HepG2 (cell line): Measurements from ENCODE around the gene STUB1. TPM values are rescaled to one million over a fixed set of nuclear protein-coding genes. Genes with fewer than 3 reads are reported as not detected.

Experiments
- E2F1 ChIP-seq: sonication (generic); formaldehyde crosslinking; IDR thresholded peaks from 2 replicates; pipeline ENCODE4 v1.5.0; 2020; ENCODE audit warnings: missing genetic modification reagents
- GABPB1 ChIP-seq: IDR thresholded peaks from 2 replicates; pipeline ENCODE4 v1.6.1; 2016; ENCODE audit warnings: mild to moderate bottlenecking, missing genetic modification reagents, moderate library complexity, missing compliant biosample characterization
- GZF1 ChIP-seq: sonication (generic); formaldehyde crosslinking; IDR thresholded peaks from 2 replicates; pipeline ENCODE4 v1.5.1; 2020; ENCODE audit warnings: mild to moderate bottlenecking, missing genetic modification reagents
- NFKB2 ChIP-seq: sonication (generic); formaldehyde crosslinking; IDR thresholded peaks from 2 replicates; pipeline ENCODE4 v1.4.0; 2020; ENCODE audit warnings: missing genetic modification reagents, borderline replicate concordance
- POLR2AphosphoS5 ChIP-seq: IDR thresholded peaks from 2 replicates; pipeline ENCODE4 v1.6.1; 2012; ENCODE audit warnings: low read depth, low read length
- SALL1 ChIP-seq: sonication (generic); formaldehyde crosslinking; IDR thresholded peaks from 2 replicates; pipeline ENCODE4 v1.8.0; 2022; ENCODE audit warnings: mild to moderate bottlenecking, missing genetic modification reagents
- SIX1 ChIP-seq: sonication (generic); formaldehyde crosslinking; IDR thresholded peaks from 2 replicates; pipeline ENCODE4 v1.4.0; 2020; ENCODE audit warnings: missing genetic modification reagents, borderline replicate concordance
- TBX2 ChIP-seq: sonication (generic); formaldehyde crosslinking; IDR thresholded peaks from 2 replicates; pipeline ENCODE4 v1.5.0; 2020; ENCODE audit warnings: missing genetic modification reagents, mild to moderate bottlenecking, borderline replicate concordance
- TOPORS ChIP-seq: sonication (generic); formaldehyde crosslinking; IDR thresholded peaks from 2 replicates; pipeline ENCODE4 v1.8.0; 2023; ENCODE audit warnings: mild to moderate bottlenecking, missing genetic modification reagents
- USF2 ChIP-seq, 2 experiments: sonication (generic) in 1 of 2; formaldehyde crosslinking in 1 of 2; IDR thresholded peaks; 2 replicates each; pipeline versions ENCODE4 v1.5.1 to v1.6.1; 2011 to 2020; ENCODE audit warnings: borderline replicate concordance in 1 of 2, low read depth in 1 of 2, low read length in 1 of 2, mild to moderate bottlenecking in 1 of 2, missing genetic modification reagents in 1 of 2, moderate library complexity in 1 of 2
- ZNF143 ChIP-seq: sonication (generic); formaldehyde crosslinking; IDR thresholded peaks from 2 replicates; pipeline ENCODE4 v1.4.0; 2020; ENCODE audit warnings: missing genetic modification reagents
- ZNF207 ChIP-seq: fragments of 450-650 bp; IDR thresholded peaks from 2 replicates; pipeline ENCODE4 v1.6.1; 2016; ENCODE audit warnings: antibody characterized with exemption, borderline replicate concordance
- ZNF3 ChIP-seq: IDR thresholded peaks from 2 replicates; pipeline ENCODE4 v1.7.0; 2017; ENCODE audit warnings: inconsistent platforms
- ZNF326 ChIP-seq: sonication (generic); formaldehyde crosslinking; IDR thresholded peaks from 2 replicates; pipeline ENCODE4 v1.4.0; 2020; ENCODE audit warnings: missing genetic modification reagents, borderline replicate concordance
- ZNF362 ChIP-seq: sonication (generic); formaldehyde crosslinking; IDR thresholded peaks from 2 replicates; pipeline ENCODE4 v1.4.0; 2020; ENCODE audit warnings: missing genetic modification reagents, mild to moderate bottlenecking, borderline replicate concordance
- ZNF512 ChIP-seq: sonication (generic); formaldehyde crosslinking; IDR thresholded peaks from 2 replicates; pipeline ENCODE4 v1.4.0; 2020; ENCODE audit warnings: mild to moderate bottlenecking, missing genetic modification reagents
- ZNF530 ChIP-seq: sonication (generic); formaldehyde crosslinking; IDR thresholded peaks from 2 replicates; pipeline ENCODE4 v1.5.0; 2020; ENCODE audit warnings: low read depth, mild to moderate bottlenecking, missing genetic modification reagents
- ZNF556 ChIP-seq: sonication (generic); formaldehyde crosslinking; IDR thresholded peaks from 2 replicates; pipeline ENCODE4 v1.4.0; 2020; ENCODE audit warnings: mild to moderate bottlenecking, missing genetic modification reagents, borderline replicate concordance
- ZNF776 ChIP-seq: sonication (generic); formaldehyde crosslinking; IDR thresholded peaks from 2 replicates; pipeline ENCODE4 v1.4.0; 2020; ENCODE audit warnings: mild to moderate bottlenecking, missing genetic modification reagents
- ZNF782 ChIP-seq: sonication (generic); formaldehyde crosslinking; IDR thresholded peaks from 2 replicates; pipeline ENCODE4 v1.4.0; 2020; ENCODE audit warnings: missing genetic modification reagents, mild to moderate bottlenecking, borderline replicate concordance
- ZNF816 ChIP-seq: sonication (generic); formaldehyde crosslinking; IDR thresholded peaks from 2 replicates; pipeline ENCODE4 v1.8.0; 2022; ENCODE audit warnings: missing genetic modification reagents, mild to moderate bottlenecking, borderline replicate concordance
- ZXDC ChIP-seq: sonication (generic); formaldehyde crosslinking; IDR thresholded peaks from 2 replicates; pipeline ENCODE4 v1.5.0; 2020; ENCODE audit warnings: mild to moderate bottlenecking, missing genetic modification reagents
- polyA plus RNA-seq, 8 experiments: library from polyadenylated mRNA; depleted of rRNA in 3 of 8; stranded (reverse) in 7 of 8; unstranded in 1 of 8; fragments of >200 nt; fragmentation: Illumina TruSeq in 4 of 8; extraction: Trizol in 4 of 8; gene quantifications; 2 replicates each; pipeline versions ENCODE4 v1.2.1 to v1.2.3, GENCODE V29; 2011 to 2016; ENCODE audit warnings: low read depth in 4 of 8, missing spikeins in 1 of 8, mixed read lengths in 1 of 8; ENCODE audit not compliant: insufficient read depth in 1 of 8
- total RNA-seq, 5 experiments: library from RNA; depleted of rRNA; stranded (reverse); fragments of >200 nt; fragmentation: Illumina TruSeq; extraction: Trizol; gene quantifications; 2 replicates each; pipeline ENCODE4 v1.2.3, GENCODE V29; 2016; ENCODE audit warnings: low read depth in 1 of 5

The STUB1 gene
- total and polyA plus RNA-seq, 2 of the 13 experiments (the other 11 are each of a cell fraction or from before 2014, with no cell fraction given), result 52.9 to 78.2 TPM

- TF ChIP-seq ZNF207 (no peak), ZNF326 (CRISPR knock-in tag) (no peak), E2F1 (CRISPR knock-in tag) (no peak), ZNF556 (CRISPR knock-in tag) (no peak), ZXDC (no peak), SALL1 (CRISPR knock-in tag) (0 out of 2 replicates have a peak, but pooled peaks have one; percentile 23), ZNF816 (CRISPR knock-in tag) (no peak), USF2 (IDR thresholded peaks at IDR 0.05; ENCODE audit: low read depth, low read length) (no peak), USF2 (CRISPR knock-in tag; IDR thresholded peaks at IDR 0.05; ENCODE audit: borderline replicate concordance) (no peak), TBX2 (CRISPR knock-in tag) (no peak), ZNF776 (CRISPR knock-in tag) (no peak), ZNF530 (CRISPR knock-in tag) (no peak), ZNF782 (CRISPR knock-in tag) (no peak), TOPORS (CRISPR knock-in tag) (no peak), ZNF362 (CRISPR knock-in tag) (peak; percentile 84), ZNF143 (CRISPR knock-in tag) (no peak), ZNF512 (CRISPR knock-in tag) (no peak), GABPB1 (CRISPR knock-in tag) (no peak), POLR2AphosphoS5 (no peak), NFKB2 (CRISPR knock-in tag) (no peak), GZF1 (no peak), SIX1 (CRISPR knock-in tag) (no peak), ZNF3 (no peak)
Measured at GRCh38 chr16:654034-654433, 26.2 kb upstream of the STUB1 start (continued).
